Stimulated activated CD4-positive, alpha-beta T cell treated with anti-CD3 and anti-CD28 coated beads, Interleukin-4, amount 100 ng/mL, for 4 hours (primary cell): Measurements from ENCODE around the gene CLEC4M.

Source experiments
- DNase-seq, 2 experiments: peaks; one replicate each; pipeline ENCODE4 v3.0.0-alpha.2; 2020

CLEC4M gene

GRCh38 chr19:7762719-7763293 is at the start of gene CLEC4M:
CLEC4M (plus strand) TSS chr19:7763243; CDS start chr19:7763267, 24 bp downstream.
- no peak for DNase-seq

- DNase-seq = no peak
These were observed 47.4 kb upstream of the CLEC4M start for GRCh38 chr19:7715671-7716070.

- no peak for DNase-seq
These were observed 46.3 kb upstream of the CLEC4M start for GRCh38 chr19:7716762-7717161.

GRCh38 chr19:7718668-7719067 is 44.4 kb upstream of the CLEC4M start:
- no peak for DNase-seq

GRCh38 chr19:7720351-7720750 is 42.7 kb upstream of the CLEC4M start:
- no peak for DNase-seq

GRCh38 chr19:7722231-7722651 is 40.8 kb upstream of the CLEC4M start:
- DNase-seq = no peak

GRCh38 chr19:7725791-7726190 is 37.3 kb upstream of the CLEC4M start:
- no peak for DNase-seq

- no peak for DNase-seq
These were observed 33.8 kb upstream of the CLEC4M start for GRCh38 chr19:7729211-7729610.

GRCh38 chr19:7729831-7730285 is 33.2 kb upstream of the CLEC4M start:
- no peak for DNase-seq

GRCh38 chr19:7730286-7731217 is 32.5 kb upstream of the CLEC4M start:
- DNase-seq = no peak

GRCh38 chr19:7731218-7731595 is 31.8 kb upstream of the CLEC4M start:
- DNase-seq = no peak

- DNase-seq = no peak
These were observed 31.4 kb upstream of the CLEC4M start for GRCh38 chr19:7731615-7732014.

GRCh38 chr19:7732045-7732444 is 31.0 kb upstream of the CLEC4M start, which contains the start of gene CLEC4G:
CLEC4G (minus strand) TSS chr19:7732110; CDS start chr19:7732102, 8 bp downstream.
- DNase-seq = no peak

- DNase-seq = no peak
These were observed 29.7 kb upstream of the CLEC4M start for GRCh38 chr19:7733376-7733775.

GRCh38 chr19:7734220-7735203 is 28.5 kb upstream of the CLEC4M start:
- DNase-seq = no peak

GRCh38 chr19:7736148-7736547 is 26.9 kb upstream of the CLEC4M start:
- no peak for DNase-seq

GRCh38 chr19:7737215-7737614 is 25.8 kb upstream of the CLEC4M start:
- no peak for DNase-seq

GRCh38 chr19:7738023-7738422 is 25.0 kb upstream of the CLEC4M start:
- no peak for DNase-seq

GRCh38 chr19:7739211-7739755 is 23.8 kb upstream of the CLEC4M start:
- no peak for DNase-seq

GRCh38 chr19:7739801-7740681 is 23.0 kb upstream of the CLEC4M start:
- no peak for DNase-seq

GRCh38 chr19:7740682-7741054 is 22.4 kb upstream of the CLEC4M start:
- DNase-seq = no peak

- DNase-seq = no peak
These were observed 20.5 kb upstream of the CLEC4M start for GRCh38 chr19:7742575-7742974.
